H7 (cell line): ENCODE results near the gene IGSF21. TPM values are rescaled to one million over a fixed set of nuclear protein-coding genes. Genes with fewer than 3 reads are reported as not detected.

Source experiments
- DNase-seq: peaks from one replicate; pipeline ENCODE4 v3.0.0; 2012
- H3K27me3 ChIP-seq: 2 replicates; pipeline ENCODE4 v1.6.0; 2011; ENCODE audit warnings: mild to moderate bottlenecking, low read length; ENCODE audit not compliant: control insufficient read depth, insufficient read depth
- H3K36me3 ChIP-seq: replicated peaks from 2 replicates; pipeline ENCODE4 v1.5.1; 2011; ENCODE audit warnings: low read length; ENCODE audit not compliant: control insufficient read depth, insufficient read depth
- H3K4me3 ChIP-seq: 2 replicates; pipeline ENCODE4 v1.5.1; 2011; ENCODE audit warnings: low read depth, mild to moderate bottlenecking, control low read depth, low read length, moderate library complexity; ENCODE audit not compliant: insufficient read depth
- total RNA-seq: library from RNA; depleted of rRNA; stranded (reverse); fragments of >200 nt; shearing (Covaris generic); gene quantifications from 2 replicates; pipeline ENCODE4 v1.2.3, GENCODE V29; 2014

The IGSF21 gene
- total RNA-seq, 1 experiment from 2014 or later, result 32.0 TPM

- H3K27me3 ChIP-seq, result no peaks in the 10 kb centered on the region
- DNase-seq, result no peak
- no peak overlapping the region for H3K4me3 ChIP-seq
- H3K36me3 ChIP-seq, result no peaks in the 10 kb centered on the region
Measured at GRCh38 chr1:18241891-18242290, 134.3 kb downstream of the IGSF21 start.

- H3K27me3 ChIP-seq, result 0 out of 2 replicates have a peak, but pooled peaks cover 3% of the 10 kb centered on the region
- no peaks in the 10 kb centered on the region for H3K36me3 ChIP-seq
- H3K4me3 ChIP-seq, result no peak overlapping the region
- no peak for DNase-seq
Measured at GRCh38 chr1:18243503-18244175, 136.0 kb downstream of the IGSF21 start.

- Histone ChIP-seq H3K27me3 (0 out of 2 replicates have a peak, but pooled peaks cover 3% of the 10 kb centered on the region), H3K4me3 (no peak overlapping the region), H3K36me3 (no peaks in the 10 kb centered on the region)
- no peak for DNase-seq
Measured at GRCh38 chr1:18244762-18245161, 137.2 kb downstream of the IGSF21 start.

GRCh38 chr1:18245647-18246046 lies 138.0 kb downstream of the IGSF21 start:
- DNase-seq, result no peak

GRCh38 chr1:18246543-18246942 lies 138.9 kb downstream of the IGSF21 start:
- DNase-seq, result peak; percentile 51
- no peak overlapping the region for H3K4me3 ChIP-seq
- no peaks in the 10 kb centered on the region for H3K36me3 ChIP-seq
- 0 out of 2 replicates have a peak, but pooled peaks cover 3% of the 10 kb centered on the region for H3K27me3 ChIP-seq

More at GRCh38 chr1:18245647-18246046, 138.0 kb downstream of the IGSF21 start:
- Histone ChIP-seq H3K4me3 (no peak overlapping the region), H3K27me3 (0 out of 2 replicates have a peak, but pooled peaks cover 3% of the 10 kb centered on the region), H3K36me3 (no peaks in the 10 kb centered on the region)

- H3K4me3 ChIP-seq, result no peak overlapping the region
- H3K27me3 ChIP-seq, result 0 out of 2 replicates have a peak, but pooled peaks cover 3% of the 10 kb centered on the region
- DNase-seq, result no peak
- H3K36me3 ChIP-seq, result no peaks in the 10 kb centered on the region
Measured at GRCh38 chr1:18247151-18247550, 139.6 kb downstream of the IGSF21 start.

- DNase-seq, result no peak
- H3K4me3 ChIP-seq, result no peak overlapping the region
- H3K36me3 ChIP-seq, result no peaks in the 10 kb centered on the region
- H3K27me3 ChIP-seq, result 0 out of 2 replicates have a peak, but pooled peaks cover 3% of the 10 kb centered on the region
Measured at GRCh38 chr1:18249631-18250030, 142.0 kb downstream of the IGSF21 start.

- H3K27me3 ChIP-seq, result peaks cover under 1% of the 10 kb centered on the region; the same call in 1 of the 2 replicates
- H3K4me3 ChIP-seq, result no peak overlapping the region
- H3K36me3 ChIP-seq, result no peaks in the 10 kb centered on the region
- DNase-seq, result no peak
Measured at GRCh38 chr1:18253093-18253492, 145.5 kb downstream of the IGSF21 start.

GRCh38 chr1:18256282-18257235 lies 149.0 kb downstream of the IGSF21 start:
- peak; percentile 87 for DNase-seq
- H3K36me3 ChIP-seq, result no peaks in the 10 kb centered on the region
- H3K4me3 ChIP-seq, result no peak overlapping the region
- no peaks in the 10 kb centered on the region; the same call in 1 of the 2 replicates for H3K27me3 ChIP-seq

GRCh38 chr1:18257778-18258177 lies 150.2 kb downstream of the IGSF21 start:
- Histone ChIP-seq H3K27me3 (no peaks in the 10 kb centered on the region; the same call in 1 of the 2 replicates), H3K36me3 (no peaks in the 10 kb centered on the region), H3K4me3 (no peak overlapping the region)
- DNase-seq, result no peak

- no peak overlapping the region for H3K4me3 ChIP-seq
- H3K36me3 ChIP-seq, result no peaks in the 10 kb centered on the region
- no peaks in the 10 kb centered on the region; the same call in 1 of the 2 replicates for H3K27me3 ChIP-seq
- DNase-seq, result no peak
Measured at GRCh38 chr1:18261891-18262290, 154.3 kb downstream of the IGSF21 start.

- no peaks in the 10 kb centered on the region for H3K36me3 ChIP-seq
- no peaks in the 10 kb centered on the region; the same call in 1 of the 2 replicates for H3K27me3 ChIP-seq
- peak; percentile 61 for DNase-seq
- no peak overlapping the region for H3K4me3 ChIP-seq
Measured at GRCh38 chr1:18262726-18263125, 155.1 kb downstream of the IGSF21 start.

GRCh38 chr1:18263547-18264120 lies 156.0 kb downstream of the IGSF21 start:
- H3K27me3 ChIP-seq, result no peaks in the 10 kb centered on the region; the same call in 1 of the 2 replicates
- no peaks in the 10 kb centered on the region for H3K36me3 ChIP-seq
- H3K4me3 ChIP-seq, result no peak overlapping the region
- no peak for DNase-seq

- no peak for DNase-seq
- Histone ChIP-seq H3K27me3 (no peaks in the 10 kb centered on the region; the same call in 1 of the 2 replicates), H3K36me3 (no peaks in the 10 kb centered on the region), H3K4me3 (no peak overlapping the region)
Measured at GRCh38 chr1:18264450-18265039, 156.9 kb downstream of the IGSF21 start.
